ENCODE measurements around the gene ABO. TPM values are rescaled to one million over a fixed set of nuclear protein-coding genes. Genes with fewer than 3 reads are reported as not detected.

Gene ABO
- total RNA-seq, 6 experiments from 2014 or later, result 0.06 to 0.29 TPM; not detected in 4

DNA sequence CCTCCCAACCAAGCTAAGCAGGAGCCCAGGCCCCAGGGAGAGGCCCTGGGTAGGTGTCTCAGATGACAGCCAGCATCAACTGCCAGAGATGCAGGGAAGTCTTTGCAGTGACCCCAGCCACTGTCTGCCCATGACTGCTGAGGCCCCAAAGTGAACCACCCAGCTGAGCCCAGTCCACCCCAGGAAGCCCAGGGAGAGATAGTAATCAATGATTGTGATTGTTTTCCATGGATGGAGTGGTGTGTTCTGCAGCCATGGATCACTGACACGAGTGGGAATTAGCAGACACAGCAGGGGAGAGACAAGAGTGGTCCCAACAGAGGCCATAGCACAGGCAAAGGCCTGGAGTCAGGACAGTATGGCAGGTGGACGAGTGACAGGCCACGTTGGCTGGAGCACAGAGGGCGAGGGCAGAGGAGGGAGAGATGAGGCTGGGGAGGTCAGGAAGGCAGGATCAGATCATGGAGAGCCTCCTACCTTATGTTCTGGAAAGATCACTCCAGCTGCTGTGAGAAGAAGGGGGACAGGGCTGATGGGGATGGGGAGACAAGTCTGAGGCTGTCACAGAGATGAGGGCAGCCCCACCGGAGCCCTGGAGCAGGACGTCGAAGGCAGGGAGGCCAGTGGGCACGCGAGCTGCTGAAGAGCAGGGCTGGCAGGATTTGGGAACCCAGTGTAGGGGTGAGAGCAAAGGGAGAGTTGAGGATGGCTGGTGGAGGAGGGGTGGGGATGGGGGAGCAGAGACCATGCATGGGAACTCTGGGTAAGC is 14.5 kb downstream of the ABO start:
- Histone ChIP-seq H3K27ac (no peak overlapping the region), H3K9me3 (no peaks in the 10 kb centered on the region), H3K27me3 (no peaks in the 10 kb centered on the region), H3K4me3 (no peak overlapping the region), H3K4me1 (no peaks in the 10 kb centered on the region), H3K36me3 (no peaks in the 10 kb centered on the region)
- DNase-seq (peak in 1 of 3 donors; percentile 28), ATAC-seq (peak in 1 of 4 donors; percentile 5)
- TF ChIP-seq, protein P1, sequence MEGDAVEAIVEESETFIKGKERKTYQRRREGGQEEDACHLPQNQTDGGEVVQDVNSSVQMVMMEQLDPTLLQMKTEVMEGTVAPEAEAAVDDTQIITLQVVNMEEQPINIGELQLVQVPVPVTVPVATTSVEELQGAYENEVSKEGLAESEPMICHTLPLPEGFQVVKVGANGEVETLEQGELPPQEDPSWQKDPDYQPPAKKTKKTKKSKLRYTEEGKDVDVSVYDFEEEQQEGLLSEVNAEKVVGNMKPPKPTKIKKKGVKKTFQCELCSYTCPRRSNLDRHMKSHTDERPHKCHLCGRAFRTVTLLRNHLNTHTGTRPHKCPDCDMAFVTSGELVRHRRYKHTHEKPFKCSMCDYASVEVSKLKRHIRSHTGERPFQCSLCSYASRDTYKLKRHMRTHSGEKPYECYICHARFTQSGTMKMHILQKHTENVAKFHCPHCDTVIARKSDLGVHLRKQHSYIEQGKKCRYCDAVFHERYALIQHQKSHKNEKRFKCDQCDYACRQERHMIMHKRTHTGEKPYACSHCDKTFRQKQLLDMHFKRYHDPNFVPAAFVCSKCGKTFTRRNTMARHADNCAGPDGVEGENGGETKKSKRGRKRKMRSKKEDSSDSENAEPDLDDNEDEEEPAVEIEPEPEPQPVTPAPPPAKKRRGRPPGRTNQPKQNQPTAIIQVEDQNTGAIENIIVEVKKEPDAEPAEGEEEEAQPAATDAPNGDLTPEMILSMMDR (IDR thresholded peaks at IDR 0.05), result no peak
- TF ChIP-seq POLR2A (IDR thresholded peaks at IDR 0.05), result no peak
- intact Hi-C loops (cut with DNase I), result no loop called here
- WGBS (ENCODE audit: insufficient coverage, low coverage, low lambda C conversion rate, missing lambda C conversion rate), result 70% methylated on average over 9 of the region's 9 CpGs

DNA sequence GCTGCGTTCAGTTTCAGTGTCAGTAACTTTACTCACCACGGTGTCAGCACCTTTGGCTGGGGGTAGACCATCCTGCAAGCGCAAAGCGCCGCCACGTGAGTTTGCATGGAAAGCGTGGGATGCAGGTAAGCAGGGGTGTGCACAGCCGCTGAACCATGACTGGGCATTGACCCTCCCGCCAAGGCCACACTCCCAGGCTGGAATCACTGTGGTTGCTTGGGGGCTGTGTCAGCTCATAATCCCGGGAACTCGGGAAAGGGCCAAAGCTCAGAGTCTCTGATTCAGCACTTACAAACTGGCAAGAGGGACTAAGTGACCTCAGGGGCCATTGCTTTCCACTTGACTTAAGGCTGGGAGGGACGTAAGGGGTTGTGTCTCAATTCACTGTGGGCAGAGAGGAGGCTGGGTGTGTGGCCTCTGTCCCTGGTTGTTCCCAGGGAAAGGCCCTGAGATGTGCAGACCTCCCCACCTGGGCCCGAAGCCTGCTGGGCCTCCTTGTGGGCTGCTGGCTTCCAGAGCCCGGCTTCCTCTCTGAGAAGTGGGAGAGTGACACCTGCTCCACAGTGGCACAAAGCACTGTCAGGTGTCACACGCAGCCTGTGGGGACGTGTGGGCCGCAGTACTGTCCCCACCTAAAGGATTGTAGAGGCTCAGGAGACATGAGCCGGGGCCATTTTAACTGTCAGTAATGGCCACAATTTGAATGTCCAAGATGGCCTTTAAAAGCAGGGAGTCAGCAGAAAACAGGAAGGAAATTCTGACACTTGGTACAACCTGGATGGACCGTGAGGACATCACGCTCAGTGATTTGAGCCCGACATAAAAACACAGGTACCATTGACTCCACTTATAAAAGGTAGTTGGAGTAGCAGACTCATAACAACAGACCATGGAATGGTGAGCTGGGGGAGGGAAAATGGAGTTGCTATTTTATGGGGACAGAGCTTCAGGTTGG is 16.7 kb downstream of the ABO start:
- H3K36me3 ChIP-seq, result no peaks in the 10 kb centered on the region
- 63% methylated on average over 14 of the region's 21 CpGs for WGBS (ENCODE audit: insufficient coverage, low coverage, low lambda C conversion rate, missing lambda C conversion rate)
- no peaks in the 10 kb centered on the region for H3K9me3 ChIP-seq
- no peak for ATAC-seq
- DNase-seq, result peak in 1 of 3 donors; percentile 39
- no peaks in the 10 kb centered on the region for H3K4me1 ChIP-seq
- no peaks in the 10 kb centered on the region for H3K27me3 ChIP-seq
- H3K4me3 ChIP-seq, result no peak overlapping the region
- H3K27ac ChIP-seq, result no peak overlapping the region
- intact Hi-C loops (cut with DNase I), result no loop called here
- no peak for TF ChIP-seq POLR2A (IDR thresholded peaks at IDR 0.05)

DNA sequence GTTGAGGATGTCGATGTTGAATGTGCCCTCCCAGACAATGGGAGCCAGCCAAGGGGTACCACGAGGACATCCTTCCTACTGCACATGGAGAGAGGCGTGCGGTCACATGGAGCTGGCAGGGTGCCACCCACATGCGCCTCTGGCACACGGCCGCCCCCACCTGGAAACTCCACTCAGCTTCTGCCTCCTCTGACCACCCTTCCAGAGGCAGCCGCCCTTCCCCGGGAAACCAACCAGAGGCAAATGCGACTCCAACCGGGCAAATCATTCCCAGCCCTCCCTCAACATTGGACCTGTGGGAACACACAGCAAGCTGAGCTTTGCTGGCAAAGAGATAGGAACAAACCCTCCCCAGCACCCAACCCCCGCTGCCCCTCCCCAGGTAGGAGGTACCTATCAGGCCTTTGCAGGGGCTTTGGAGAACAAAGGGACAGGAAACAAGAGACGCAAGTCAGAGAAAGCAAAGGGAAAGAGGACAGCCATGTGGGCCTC is 17.5 kb downstream of the ABO start:
- 46% methylated on average over 5 of the region's 13 CpGs for WGBS (ENCODE audit: insufficient coverage, low coverage, low lambda C conversion rate, missing lambda C conversion rate)
- no peak overlapping the region for H3K27ac ChIP-seq
- intact Hi-C loops (cut with DNase I), result no loop called here

DNA sequence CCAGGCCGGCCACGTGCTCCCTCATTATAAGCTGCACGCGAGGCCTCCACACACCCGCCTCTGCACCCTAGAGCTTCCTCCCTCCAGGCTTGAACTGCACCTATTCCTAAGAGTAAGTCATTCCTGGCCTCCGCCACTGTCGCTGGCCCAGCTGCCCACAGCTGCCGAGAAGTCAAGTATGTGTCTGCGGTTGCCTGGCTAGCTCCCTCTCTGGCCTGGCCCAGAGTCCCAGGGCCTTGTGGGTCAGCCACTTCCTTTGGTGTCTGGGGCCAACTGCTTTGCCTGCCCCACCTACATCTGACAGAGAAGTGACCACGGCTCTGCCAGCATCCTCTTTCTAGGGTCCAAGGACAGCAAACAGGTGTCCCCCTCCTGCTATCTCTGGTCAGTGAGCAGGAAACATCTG is 18.3 kb downstream of the ABO start:
- H3K27ac ChIP-seq, result no peak overlapping the region
- 17% methylated on average over 1 of the region's 10 CpGs for WGBS (ENCODE audit: insufficient coverage, low coverage, low lambda C conversion rate, missing lambda C conversion rate)
- H3K4me3 ChIP-seq, result no peak overlapping the region
- DNase-seq (peak in 1 of 3 donors; percentile 40), ATAC-seq (no peak)
- H3K36me3 ChIP-seq, result no peaks in the 10 kb centered on the region
- TF ChIP-seq POLR2A (IDR thresholded peaks at IDR 0.05), result no peak
- TF ChIP-seq, protein P1 (IDR thresholded peaks at IDR 0.05), result no peak
- no peaks in the 10 kb centered on the region for H3K27me3 ChIP-seq
- intact Hi-C loops (cut with DNase I), result no loop called here
- H3K4me1 ChIP-seq, result no peaks in the 10 kb centered on the region
- H3K9me3 ChIP-seq, result no peaks in the 10 kb centered on the region

More for the DNA sequence above, 17.5 kb downstream of the ABO start:
- DNase-seq (peak in 1 of 3 donors; percentile 47), ATAC-seq (peak in 1 of 4 donors; percentile 45)
- Histone ChIP-seq H3K9me3 (no peaks in the 10 kb centered on the region), H3K27me3 (no peaks in the 10 kb centered on the region), H3K4me3 (no peak overlapping the region), H3K4me1 (no peaks in the 10 kb centered on the region), H3K36me3 (no peaks in the 10 kb centered on the region)
- TF ChIP-seq, protein P1 (IDR thresholded peaks at IDR 0.05), result no peak
- TF ChIP-seq POLR2A (IDR thresholded peaks at IDR 0.05), result no peak
